Astrocyte (in vitro differentiated cells and primary cell): ENCODE measurements around the gene SART3. TPM values are rescaled to one million over a fixed set of nuclear protein-coding genes. Genes with fewer than 3 reads are reported as not detected.

Source experiments
- DNase-seq: peaks from one replicate; pipeline ENCODE4 v3.0.0-alpha.2; 2010; ENCODE audit warnings: low read depth
- FAIRE-seq: peaks from 2 replicates; lab custom pipeline; 2011; peaks lifted over from hg19 to GRCh38; lab: Jason Lieb, UNC
- H2AFZ ChIP-seq: 2 replicates; pipeline ENCODE4 v1.6.0; 2012; ENCODE audit warnings: low read depth, low read length, inconsistent platforms
- H3K27ac ChIP-seq: 2 replicates; pipeline ENCODE4 v1.5.1; 2011; ENCODE audit warnings: low read depth, low read length, inconsistent platforms
- H3K27me3 ChIP-seq: 2 replicates; pipeline ENCODE4 v1.6.0; 2011; ENCODE audit warnings: low read length, inconsistent platforms; ENCODE audit not compliant: insufficient read depth
- H3K36me3 ChIP-seq: 2 replicates; pipeline ENCODE4 v1.5.1; 2011; ENCODE audit warnings: low read length, inconsistent platforms; ENCODE audit not compliant: insufficient read depth
- H3K4me1 ChIP-seq: 2 replicates; pipeline ENCODE4 v1.5.1; 2011; ENCODE audit warnings: low read length, inconsistent platforms; ENCODE audit not compliant: insufficient read depth
- H3K4me2 ChIP-seq: 2 replicates; pipeline ENCODE4 v1.6.0; 2012; ENCODE audit warnings: low read length, inconsistent platforms
- H3K4me3 ChIP-seq: 2 replicates; pipeline ENCODE4 v1.5.1; 2011; ENCODE audit warnings: low read depth, mild to moderate bottlenecking, low read length, inconsistent platforms; ENCODE audit not compliant: insufficient read depth
- H3K79me2 ChIP-seq: 2 replicates; pipeline ENCODE4 v1.6.0; 2012; ENCODE audit warnings: mild to moderate bottlenecking, low read length, inconsistent platforms; ENCODE audit not compliant: insufficient read depth
- H3K9ac ChIP-seq: 2 replicates; pipeline ENCODE4 v1.6.0; 2012; ENCODE audit warnings: mild to moderate bottlenecking, low read length, inconsistent platforms
- H3K9me3 ChIP-seq: 2 replicates; pipeline ENCODE4 v1.5.1; 2012; ENCODE audit warnings: low read depth, mild to moderate bottlenecking, low read length, inconsistent platforms; ENCODE audit not compliant: insufficient read depth
- H4K20me1 ChIP-seq: 2 replicates; pipeline ENCODE4 v1.6.0; 2012; ENCODE audit warnings: low read length, inconsistent platforms; ENCODE audit not compliant: insufficient read depth
- H3K27ac Mint-ChIP-seq: one replicate; pipeline ENCODE4 v1.8.0; 2021; ENCODE audit warnings: mild to moderate bottlenecking, mixed read lengths; ENCODE audit not compliant: unreplicated experiment
- H3K27me3 Mint-ChIP-seq: one replicate; pipeline ENCODE4 v1.8.0; 2021; ENCODE audit warnings: low read depth, mixed read lengths; ENCODE audit not compliant: unreplicated experiment
- H3K36me3 Mint-ChIP-seq: one replicate; pipeline ENCODE4 v1.8.0; 2021; ENCODE audit warnings: low read depth, mixed read lengths; ENCODE audit not compliant: unreplicated experiment
- H3K4me1 Mint-ChIP-seq: one replicate; pipeline ENCODE4 v1.8.0; 2021; ENCODE audit warnings: low read depth, mixed read lengths; ENCODE audit not compliant: unreplicated experiment
- H3K4me3 Mint-ChIP-seq: one replicate; pipeline ENCODE4 v1.8.0; 2021; ENCODE audit warnings: mild to moderate bottlenecking, moderate library complexity, mixed read lengths; ENCODE audit not compliant: unreplicated experiment
- H3K9me3 Mint-ChIP-seq: one replicate; pipeline ENCODE4 v1.8.0; 2021; ENCODE audit warnings: mild to moderate bottlenecking, mixed read lengths; ENCODE audit not compliant: unreplicated experiment
- CTCF ChIP-seq: IDR thresholded peaks from 2 replicates; pipeline ENCODE4 v1.5.1; 2011; ENCODE audit warnings: low read depth, mild to moderate bottlenecking, inconsistent platforms, low read length, moderate library complexity; ENCODE audit not compliant: insufficient read depth
- EZH2 ChIP-seq: IDR thresholded peaks from 2 replicates; pipeline ENCODE4 v1.6.1; 2012; ENCODE audit warnings: mild to moderate bottlenecking, low read length, inconsistent platforms; ENCODE audit not compliant: insufficient read depth
- total RNA-seq: library from RNA; stranded (reverse); gene quantifications from 2 replicates; pipeline ENCODE4 v1.2.1, GENCODE V29; 2021

Gene SART3
- total RNA-seq, 1 donor from 2014 or later, result 48.4 TPM

GRCh38 chr12:108538146-108538545 is 22.8 kb downstream of the SART3 start:
- peaks cover 44% of the 10 kb centered on the region for H4K20me1 ChIP-seq
- H3K9ac ChIP-seq, result no peak overlapping the region
- H3K79me2 ChIP-seq, result peaks cover 50% of the 10 kb centered on the region
- Mint-ChIP-seq H3K27ac (no peak overlapping the region), H3K4me1 (peaks cover 7% of the 10 kb centered on the region), H3K36me3 (peaks cover 9% of the 10 kb centered on the region), H3K4me3 (no peak overlapping the region), H3K27me3 (no peaks in the 10 kb centered on the region), H3K9me3 (no peaks in the 10 kb centered on the region)
- peak; percentile 54 for FAIRE-seq
- no peak for DNase-seq
- H3K27me3 ChIP-seq, result no peaks in the 10 kb centered on the region
- H3K4me2 ChIP-seq, result no peak overlapping the region
- TF ChIP-seq CTCF (no peak), EZH2 (no peak)
- H2AFZ ChIP-seq, result no peak overlapping the region
- peaks cover 49% of the 10 kb centered on the region for H3K36me3 ChIP-seq
- H3K4me1 ChIP-seq, result no peaks in the 10 kb centered on the region
- H3K9me3 ChIP-seq, result no peaks in the 10 kb centered on the region
- no peak overlapping the region for H3K4me3 ChIP-seq
- H3K27ac ChIP-seq, result no peak overlapping the region

DNA sequence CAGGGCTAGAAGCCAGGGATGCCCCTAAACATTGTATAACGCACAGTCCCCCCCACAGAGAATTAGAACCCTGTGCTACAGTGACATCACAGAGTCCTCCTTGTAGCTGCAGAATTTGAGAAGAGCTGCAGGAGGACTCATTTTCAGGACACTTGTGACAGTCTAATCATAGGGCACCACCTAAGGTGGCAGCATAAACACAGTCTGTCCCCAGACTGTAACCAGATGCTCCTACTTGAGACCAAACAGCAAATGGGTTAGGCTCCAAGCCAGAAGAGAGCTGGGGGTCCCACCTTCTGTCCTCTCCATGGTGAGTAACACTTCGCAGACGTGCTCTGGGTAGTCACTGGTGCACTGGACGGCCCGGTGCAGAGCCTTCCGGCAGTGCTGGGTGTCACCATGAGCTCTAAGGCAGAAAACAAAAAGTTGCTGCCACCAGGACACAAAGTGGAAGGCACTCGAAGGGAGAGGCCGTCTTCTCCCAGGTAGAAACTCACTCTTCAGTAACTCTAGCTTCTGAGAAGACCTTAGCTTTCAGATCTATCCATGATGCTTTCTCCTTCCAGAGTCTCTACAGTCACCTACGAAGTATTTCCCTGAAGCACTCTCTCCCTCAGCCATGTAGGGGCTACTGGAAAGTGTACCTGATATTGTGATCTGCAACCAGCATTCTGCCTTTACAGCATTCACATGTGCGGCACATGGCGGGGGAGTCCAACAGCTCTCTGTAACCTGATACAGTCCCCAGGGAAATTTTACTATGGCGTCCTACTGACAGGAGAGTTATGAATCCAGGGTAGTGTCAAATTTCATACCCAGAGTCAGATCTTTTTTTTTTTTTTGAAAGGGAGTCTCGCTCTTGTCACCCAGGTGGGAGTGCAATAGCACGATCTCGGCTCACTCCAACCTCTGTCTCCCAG is 28.8 kb downstream of the SART3 start:
- Mint-ChIP-seq H3K27ac (no peak overlapping the region), H3K27me3 (no peaks in the 10 kb centered on the region), H3K4me3 (no peak overlapping the region), H3K9me3 (no peaks in the 10 kb centered on the region), H3K4me1 (peaks cover 4% of the 10 kb centered on the region), H3K36me3 (peaks cover 17% of the 10 kb centered on the region)
- Histone ChIP-seq H3K4me2 (no peak overlapping the region), H3K79me2 (peaks cover under 1% of the 10 kb centered on the region), H3K9ac (no peak overlapping the region), H3K36me3 (peaks cover 50% of the 10 kb centered on the region), H3K27ac (no peak overlapping the region), H3K4me3 (no peak overlapping the region), H4K20me1 (peaks cover 16% of the 10 kb centered on the region), H2AFZ (no peak overlapping the region), H3K27me3 (no peaks in the 10 kb centered on the region), H3K9me3 (no peaks in the 10 kb centered on the region), H3K4me1 (no peaks in the 10 kb centered on the region)
- TF ChIP-seq CTCF, result no peak
- TF ChIP-seq EZH2, result no peak
- DNase-seq (no peak), FAIRE-seq (no peak)

GRCh38 chr12:108530161-108530560 is 30.8 kb downstream of the SART3 start:
- DNase-seq (no peak), FAIRE-seq (no peak)
- no peaks in the 10 kb centered on the region for H3K79me2 ChIP-seq
- H4K20me1 ChIP-seq, result peaks cover 33% of the 10 kb centered on the region
- H3K27ac Mint-ChIP-seq, result no peak overlapping the region
- H3K36me3 Mint-ChIP-seq, result peaks cover 24% of the 10 kb centered on the region
- no peaks in the 10 kb centered on the region for H3K27me3 Mint-ChIP-seq
- H3K4me1 ChIP-seq, result peaks cover 10% of the 10 kb centered on the region
- peaks cover 44% of the 10 kb centered on the region for H3K36me3 ChIP-seq
- H3K4me2 ChIP-seq, result no peak overlapping the region
- H3K4me3 ChIP-seq, result no peak overlapping the region
- H3K9ac ChIP-seq, result no peak overlapping the region
- no peak for TF ChIP-seq CTCF
- H3K4me3 Mint-ChIP-seq, result no peak overlapping the region
- no peaks in the 10 kb centered on the region for H3K27me3 ChIP-seq
- no peaks in the 10 kb centered on the region for H3K9me3 ChIP-seq
- peaks cover 18% of the 10 kb centered on the region for H3K4me1 Mint-ChIP-seq
- H3K9me3 Mint-ChIP-seq, result no peaks in the 10 kb centered on the region
- no peak overlapping the region for H3K27ac ChIP-seq
- H2AFZ ChIP-seq, result no peak overlapping the region
